LNCAP (cell line): ENCODE measurements around the gene PF4V1.

Experiments used
- CTCF ChIP-seq: fragments of 450-650 bp; IDR thresholded peaks from 2 replicates; pipeline ENCODE4 v1.5.1; 2017; ENCODE audit warnings: mild to moderate bottlenecking

Gene PF4V1

GRCh38 chr4:73847526-73848182, 5.4 kb upstream of the PF4V1 start:
- TF ChIP-seq CTCF, result no peak

- no peak for TF ChIP-seq CTCF
These were observed 4.8 kb upstream of the PF4V1 start for GRCh38 chr4:73848183-73848777.

- TF ChIP-seq CTCF, result no peak
These were observed 2.7 kb upstream of the PF4V1 start for GRCh38 chr4:73850261-73850970.

GRCh38 chr4:73851293-73851692, 1.8 kb upstream of the PF4V1 start:
- no peak for TF ChIP-seq CTCF

GRCh38 chr4:73852771-73853170, 325 bp upstream of the PF4V1 start:
- no peak for TF ChIP-seq CTCF

GRCh38 chr4:73853718-73854473, 800 bp downstream of the PF4V1 start:
- no peak for TF ChIP-seq CTCF

GRCh38 chr4:73855406-73855805, 2.3 kb downstream of the PF4V1 start:
- no peak for TF ChIP-seq CTCF
